Stimulated activated CD4-positive, alpha-beta T cell treated with anti-CD3 and anti-CD28 coated beads, Interleukin-2, amount 100 ng/mL, for 48 hours (primary cell): ENCODE data around the gene WDR37.

ENCODE experiments used
- DNase-seq, 2 donors: peaks; one replicate each; pipeline ENCODE4 v3.0.0-alpha.2; 2020

The WDR37 gene

DNA sequence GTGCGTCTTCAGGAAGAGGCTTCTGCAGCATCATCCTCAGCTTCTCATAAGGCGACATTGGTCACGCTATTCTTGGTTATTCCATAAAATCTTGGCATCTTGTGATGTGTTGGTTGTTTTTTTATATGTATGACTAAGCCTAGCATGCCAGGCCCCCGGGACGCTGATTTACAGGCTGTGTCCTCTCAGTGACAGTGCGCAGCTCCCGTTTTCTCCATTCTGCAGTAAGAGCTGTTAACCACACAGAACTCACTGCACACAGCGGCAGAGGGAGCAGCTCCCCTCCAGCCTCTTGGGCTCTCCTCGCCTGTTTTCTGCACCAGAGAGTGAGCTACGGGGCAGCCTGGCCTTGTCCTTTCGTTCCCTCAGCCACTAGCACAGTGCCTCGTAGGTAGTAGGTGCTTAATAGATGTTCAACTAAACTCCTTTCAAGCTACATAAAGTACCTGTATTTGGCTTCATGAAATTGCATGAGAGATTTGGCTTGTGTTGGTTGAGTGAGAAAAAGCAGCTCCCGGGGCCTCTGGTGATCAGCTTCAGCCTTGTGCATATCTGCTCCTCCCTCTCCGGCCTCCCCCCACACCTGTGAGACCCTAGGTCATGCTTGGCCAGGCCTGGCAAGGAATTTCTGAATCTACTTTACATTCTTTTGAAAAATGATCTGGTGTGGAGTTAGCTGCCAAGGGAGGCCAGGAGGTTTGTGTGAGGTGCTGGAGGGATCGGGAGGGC is 116.2 kb downstream of the WDR37 start:
- DNase-seq = no peak

DNA sequence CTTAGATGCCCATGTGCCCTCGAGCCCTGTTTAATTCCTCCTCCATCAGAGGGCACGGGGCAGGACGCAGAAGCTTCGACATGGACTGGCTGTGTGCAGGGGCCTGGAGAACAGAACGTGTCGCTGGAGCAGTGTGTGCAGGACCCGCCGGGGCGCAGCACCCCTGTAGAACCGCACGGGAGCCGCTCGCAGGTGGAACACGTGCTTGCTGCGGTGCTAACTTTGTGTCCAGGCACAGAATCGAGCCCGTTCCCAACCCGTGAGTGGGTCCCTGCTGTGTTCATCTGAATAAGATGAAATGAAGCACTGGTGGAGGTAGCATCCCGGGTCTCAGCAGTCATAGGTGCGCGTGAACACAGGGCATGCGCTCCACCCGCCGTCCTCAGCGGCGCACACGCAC is 116.9 kb downstream of the WDR37 start:
- DNase-seq = no peak

DNA sequence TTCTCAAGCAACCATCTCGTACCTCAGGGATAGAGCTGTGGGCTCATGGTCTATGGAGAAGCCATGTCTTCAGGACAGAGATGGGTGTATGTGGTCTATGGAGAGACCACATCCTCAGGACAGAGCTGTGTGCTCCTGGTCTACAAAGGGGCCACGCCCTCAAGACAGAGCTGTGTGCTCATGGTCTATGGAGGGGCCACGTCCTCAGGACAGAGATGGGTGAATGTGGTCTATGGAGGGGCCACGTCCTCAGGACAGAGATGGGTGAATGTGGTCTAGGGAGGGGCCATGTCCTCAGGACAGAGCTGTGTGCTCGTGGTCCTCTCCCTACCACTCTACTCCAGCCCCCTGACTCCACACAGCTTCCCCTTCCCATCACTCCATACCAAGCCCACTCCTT is 117.8 kb downstream of the WDR37 start:
- no peak for DNase-seq

DNA sequence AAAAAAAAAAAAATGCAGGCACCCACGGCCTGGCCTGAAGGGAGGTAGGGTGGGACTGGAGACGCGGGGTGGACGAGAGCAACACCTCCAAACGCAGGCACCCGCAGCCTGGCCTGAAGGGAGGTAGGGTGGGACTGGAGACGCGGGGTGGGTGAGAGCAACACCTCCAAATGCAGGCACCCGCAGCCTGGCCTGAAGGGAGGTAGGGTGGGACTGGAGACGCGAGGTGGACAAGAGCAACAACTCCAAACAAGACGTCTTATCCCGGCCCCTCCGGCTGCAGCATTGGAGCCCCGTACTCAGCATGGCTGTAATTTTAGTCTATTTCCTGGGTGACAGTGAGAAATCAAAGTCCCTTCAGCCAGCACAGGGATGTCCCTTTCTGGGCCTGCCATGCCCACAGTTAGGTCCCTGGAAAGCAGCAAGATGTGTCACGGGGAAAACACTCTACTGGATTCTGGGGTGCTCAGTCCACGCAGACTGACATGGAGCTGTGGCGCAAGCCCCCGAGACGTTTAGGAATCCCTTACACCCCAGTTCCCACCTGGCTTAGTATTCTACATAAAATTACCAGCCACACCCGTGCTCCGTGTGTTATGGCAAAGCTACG is 119.9 kb downstream of the WDR37 start:
- DNase-seq = no peak

DNA sequence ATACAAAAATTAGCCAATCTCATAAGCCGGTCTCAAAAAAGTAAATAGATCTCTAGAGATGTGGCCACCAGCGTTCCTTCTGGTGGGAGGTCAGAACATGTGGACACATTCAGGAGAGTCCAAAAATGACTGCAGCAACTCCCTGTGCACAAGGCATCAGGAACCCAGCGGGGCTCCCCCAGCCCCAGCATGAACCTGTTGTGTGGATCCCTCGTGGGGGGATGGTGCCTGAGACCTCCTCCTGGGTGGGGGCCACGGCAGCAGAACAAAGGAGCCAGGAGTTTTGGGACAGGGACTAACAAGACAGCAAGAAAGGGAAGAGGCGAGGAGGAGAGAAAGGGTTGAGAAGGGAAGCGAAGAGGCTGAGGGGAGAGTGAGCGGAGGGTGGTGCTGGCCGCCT is 121.8 kb downstream of the WDR37 start:
- DNase-seq = no peak

DNA sequence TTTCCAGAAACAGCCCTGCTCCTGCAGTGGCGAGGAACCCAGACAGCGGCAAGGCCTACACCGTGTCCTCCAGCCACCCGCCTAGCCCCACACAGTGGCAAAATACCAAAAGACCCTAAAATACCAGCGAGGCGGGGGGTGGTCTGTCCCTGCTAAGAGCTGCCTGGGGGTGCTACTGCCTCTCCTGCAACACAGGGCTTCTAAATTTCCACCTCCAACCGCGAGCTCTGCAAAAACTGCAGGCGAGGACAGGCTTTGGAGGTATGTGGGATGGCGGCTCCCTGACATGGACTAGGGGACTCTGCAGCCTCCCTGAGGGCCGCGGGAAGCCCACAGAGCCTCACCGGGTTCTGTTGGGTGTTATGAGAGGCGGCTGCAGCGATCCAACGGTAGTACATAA is 122.3 kb downstream of the WDR37 start:
- no peak for DNase-seq

DNA sequence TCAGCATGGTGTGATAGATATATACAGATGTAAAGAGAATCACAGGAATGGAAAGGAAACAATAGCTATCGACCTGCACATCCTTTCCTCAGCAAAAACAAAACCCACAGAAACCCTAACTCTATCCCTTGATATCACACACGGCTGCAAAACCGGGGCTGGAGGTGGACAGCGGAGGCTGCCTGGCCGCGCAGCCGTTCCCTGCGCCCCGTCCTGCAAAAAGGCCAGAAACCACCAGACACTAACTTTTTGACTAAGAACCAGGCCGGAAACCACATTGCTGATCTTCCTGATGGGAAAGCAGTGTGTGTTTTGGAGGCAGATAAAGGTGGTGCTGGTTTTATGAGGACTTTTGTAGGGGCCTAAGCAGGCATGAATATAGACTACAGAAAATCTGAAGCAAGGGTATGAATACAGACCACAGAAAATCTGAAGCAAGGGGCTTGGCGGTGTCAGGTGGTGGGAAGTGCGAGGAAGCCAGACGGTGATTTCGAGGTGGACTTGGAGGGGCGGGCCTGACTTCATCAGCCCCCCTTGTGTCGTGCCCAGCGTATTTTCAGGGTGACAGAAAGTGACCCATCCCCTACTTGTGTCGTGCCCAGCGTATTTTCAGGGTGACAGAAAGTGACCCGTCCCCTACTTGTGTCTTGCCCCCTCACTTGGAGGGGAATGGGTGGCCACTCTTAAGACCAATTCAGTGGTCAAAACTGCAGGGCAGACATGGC is 123.3 kb downstream of the WDR37 start:
- DNase-seq = no peak

DNA sequence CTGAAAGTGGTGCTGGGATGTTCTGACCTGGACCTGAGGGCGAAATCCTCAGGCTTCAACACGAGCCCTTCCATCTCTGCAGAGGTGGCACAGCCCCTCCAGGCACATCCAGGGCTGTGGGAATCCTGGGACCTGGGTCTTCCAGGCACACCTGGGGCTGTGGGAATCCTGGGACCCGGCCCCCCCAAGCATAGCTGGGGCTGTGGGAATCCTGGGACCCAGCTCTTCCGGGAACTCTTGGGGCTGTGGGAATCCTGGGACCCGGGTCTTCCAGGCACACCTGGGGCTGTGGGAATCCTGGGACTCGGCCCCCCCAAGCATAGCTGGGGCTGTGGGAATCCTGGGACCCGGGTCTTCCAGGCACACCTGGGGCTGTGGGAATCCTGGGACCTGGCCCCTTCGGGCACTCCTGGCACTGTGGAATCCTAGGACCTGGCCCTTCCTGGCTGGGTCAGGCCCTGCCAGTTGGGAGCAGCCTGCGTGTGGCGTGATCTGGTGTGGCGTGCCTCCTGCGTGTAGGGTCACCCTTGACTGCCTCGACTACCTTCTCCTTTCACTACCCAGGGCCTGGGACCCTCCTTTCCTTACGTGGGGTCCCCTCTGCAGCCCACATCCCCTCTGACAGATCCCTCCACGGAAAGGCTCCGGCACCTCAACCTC is 124.0 kb downstream of the WDR37 start:
- DNase-seq = no peak

DNA sequence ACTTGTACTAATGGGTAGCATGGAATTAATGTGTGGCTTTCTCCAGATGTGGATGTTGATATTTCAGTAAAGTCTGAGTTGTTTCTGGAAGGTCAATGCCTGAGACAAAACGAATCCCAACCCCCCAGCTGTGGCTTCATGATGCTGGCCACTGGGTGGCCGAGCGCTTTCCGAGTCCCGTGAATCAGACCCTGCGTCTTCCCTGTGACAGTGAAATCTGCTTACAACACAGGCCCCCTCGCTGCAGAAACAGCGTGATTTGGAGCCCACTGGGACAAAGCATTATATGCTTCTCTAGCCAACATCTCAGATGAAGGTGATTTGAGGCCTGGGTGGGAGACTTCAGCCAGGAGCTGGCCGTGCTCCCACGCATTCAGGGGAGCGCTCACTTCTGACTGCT is 124.7 kb downstream of the WDR37 start:
- no peak for DNase-seq
